H54 (cell line): ENCODE data around the gene ADCK1.

ENCODE experiments used
- DNase-seq: peaks from one replicate; pipeline ENCODE4 v3.0.0; 2011; ENCODE audit warnings: low spot score, mixed read lengths; ENCODE audit not compliant: insufficient read length
- FAIRE-seq: peaks from 3 replicates; lab custom pipeline; 2011; peaks lifted over from hg19 to GRCh38; lab: Jason Lieb, UNC
- POLR2A ChIP-seq: IDR thresholded peaks from 2 replicates; pipeline ENCODE4 v1.6.1; 2011; ENCODE audit warnings: low read depth, mild to moderate bottlenecking, low read length

ADCK1 gene

DNA sequence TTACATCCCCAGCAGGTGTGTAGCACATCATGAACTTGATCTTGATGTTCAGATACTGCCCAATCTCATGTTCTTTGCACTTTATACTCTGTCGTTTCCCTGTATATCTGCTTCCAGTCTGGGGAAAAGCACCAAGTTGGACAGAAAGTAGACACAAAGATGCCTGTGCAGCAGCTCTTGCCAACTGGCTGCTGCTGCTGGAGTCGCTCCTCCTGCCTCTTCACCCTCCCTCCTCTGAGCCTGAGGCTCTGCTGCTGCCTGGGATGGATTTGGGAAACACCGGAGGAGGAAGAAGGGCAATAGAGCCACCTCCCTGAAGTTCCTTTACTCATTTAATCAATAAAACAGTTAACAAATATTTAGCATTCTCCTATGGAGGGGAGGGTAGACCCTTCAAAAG lies 32.4 kb downstream of the ADCK1 start:
- DNase-seq (no peak), FAIRE-seq (no peak)
- TF ChIP-seq POLR2A = no peak

DNA sequence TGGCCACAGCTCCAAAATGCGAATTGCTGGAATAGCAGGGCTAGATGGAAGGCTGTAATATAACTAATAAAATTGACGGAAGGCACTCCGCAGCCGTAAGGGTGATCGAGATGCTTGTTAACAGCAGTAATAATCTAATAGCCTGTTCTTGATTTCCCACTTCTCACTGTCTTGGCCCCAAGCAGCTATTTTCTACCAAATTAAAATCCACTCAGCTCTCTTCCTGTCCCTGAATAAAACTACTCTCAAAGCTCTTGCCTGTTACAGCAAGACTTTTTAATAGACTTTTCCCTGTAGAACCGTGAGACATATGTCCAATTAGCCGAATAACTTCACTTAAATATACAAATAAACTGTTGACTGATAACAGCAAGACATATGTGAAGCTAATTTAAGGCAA lies 38.0 kb downstream of the ADCK1 start:
- FAIRE-seq = no peak
- no peak for DNase-seq
- TF ChIP-seq POLR2A = no peak

DNA sequence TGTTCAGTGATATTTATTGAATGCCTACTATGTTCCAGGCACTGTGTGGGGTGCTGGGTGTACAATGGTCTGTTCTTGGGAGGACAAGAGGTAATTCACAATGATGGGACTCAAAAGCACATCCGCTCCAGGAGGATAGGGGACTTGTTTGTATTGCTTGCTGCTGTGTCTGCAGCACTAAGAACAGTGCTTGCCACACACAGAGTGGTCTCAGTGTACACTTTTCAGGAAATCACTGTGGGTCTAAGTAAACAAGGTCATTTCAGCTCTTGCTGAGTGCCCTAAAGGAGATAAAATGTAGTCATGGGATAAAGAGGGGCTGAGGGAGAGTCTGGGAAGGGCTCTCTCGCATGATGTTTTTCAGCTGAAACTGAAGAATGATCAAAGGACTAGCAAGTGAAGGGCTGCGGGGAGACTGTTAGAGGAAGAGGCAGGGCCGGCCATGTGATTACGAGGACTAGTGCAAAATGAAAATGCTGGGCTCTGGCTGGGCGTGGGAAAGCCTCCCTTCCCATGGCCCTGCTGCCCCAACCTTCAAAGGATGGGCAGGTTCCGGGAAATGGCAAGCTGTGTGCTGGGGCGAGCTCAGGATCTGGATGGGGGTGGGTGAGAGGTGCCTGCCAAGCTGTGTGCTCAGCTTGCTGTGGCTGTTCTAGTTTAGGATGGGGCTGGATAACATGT lies 39.1 kb downstream of the ADCK1 start:
- FAIRE-seq (no peak), DNase-seq (no peak)
- no peak for TF ChIP-seq POLR2A

DNA sequence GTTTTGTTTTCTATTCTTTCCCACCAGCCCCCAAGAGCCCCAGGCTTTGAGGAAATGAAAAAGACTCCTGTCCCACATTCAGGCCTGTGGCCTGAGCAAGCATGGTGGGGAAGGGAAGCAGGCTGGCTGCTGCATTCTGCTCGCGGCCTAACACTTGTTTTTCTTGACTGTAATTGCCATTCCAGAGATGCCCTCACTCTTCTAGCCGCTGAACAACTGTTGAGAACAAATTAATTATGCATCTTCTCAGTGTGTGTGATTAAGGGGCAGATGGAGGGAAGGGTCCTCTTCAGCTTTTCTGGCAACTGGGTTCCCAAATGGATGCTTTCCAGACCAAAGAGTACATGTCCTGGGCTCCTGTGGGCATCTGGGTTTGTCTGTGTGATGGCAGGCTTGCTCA lies 43.3 kb downstream of the ADCK1 start:
- no peak for TF ChIP-seq POLR2A

DNA sequence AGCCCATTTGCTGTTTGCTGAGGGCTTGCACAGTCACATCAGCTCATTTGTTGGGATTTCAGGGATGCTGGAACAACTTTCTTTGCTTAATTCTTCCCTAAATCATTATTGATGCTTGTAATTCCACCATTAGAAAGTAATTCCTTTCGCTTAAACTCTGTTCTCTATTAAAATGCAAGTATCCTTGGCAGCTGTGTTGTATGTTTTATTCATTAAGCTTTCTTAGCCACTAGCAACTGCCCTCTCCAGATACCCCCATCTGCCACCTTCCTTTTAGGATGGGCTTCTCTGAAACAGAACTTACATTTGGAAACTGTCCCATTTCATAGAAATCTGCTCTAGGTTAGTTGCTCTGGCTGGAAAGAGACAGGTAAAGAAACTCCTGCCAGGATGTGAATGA lies 43.7 kb downstream of the ADCK1 start:
- no peak for TF ChIP-seq POLR2A
- FAIRE-seq (no peak), DNase-seq (no peak)

More for the DNA sequence above, 43.3 kb downstream of the ADCK1 start:
- DNase-seq (no peak), FAIRE-seq (no peak)

DNA sequence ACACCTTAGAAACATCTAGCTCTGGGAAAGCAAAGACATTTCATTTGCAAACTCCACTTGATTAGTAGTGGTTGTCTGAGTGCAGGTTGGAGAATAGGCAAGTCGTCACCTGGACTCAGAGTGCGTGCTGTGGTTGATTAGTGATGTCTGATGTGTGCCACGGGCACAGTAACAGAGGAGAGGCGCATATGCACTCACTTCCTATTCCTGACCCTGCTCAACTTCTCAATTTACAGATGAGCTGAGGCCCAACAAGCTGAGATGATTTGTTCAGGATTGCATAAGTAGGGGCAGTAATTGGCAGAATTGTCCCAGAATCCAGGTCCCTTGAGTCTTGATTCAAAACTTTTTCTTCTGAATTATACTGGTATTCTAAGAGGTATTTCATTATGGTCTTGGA lies 44.9 kb downstream of the ADCK1 start:
- FAIRE-seq = no peak
- no peak for TF ChIP-seq POLR2A
- DNase-seq = no peak

DNA sequence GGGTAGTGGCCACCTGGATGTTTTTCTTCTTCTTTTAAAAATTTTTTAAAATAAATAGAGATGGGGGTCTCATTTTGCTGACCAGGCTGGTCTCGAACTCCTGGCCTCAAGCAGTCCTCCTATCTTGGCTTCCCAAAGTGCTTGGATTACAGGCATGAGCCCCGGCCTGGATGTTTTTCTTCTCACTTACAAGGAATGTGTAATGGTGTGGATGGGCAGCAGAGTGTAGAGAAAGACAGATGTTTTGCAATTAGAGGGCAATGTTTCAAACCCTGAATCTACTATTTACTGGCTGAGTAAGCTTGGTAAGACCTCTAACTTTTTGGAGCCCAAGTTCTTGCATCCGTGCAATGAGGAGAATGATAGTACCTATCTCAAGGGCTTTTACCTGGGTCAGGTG lies 48.1 kb downstream of the ADCK1 start:
- FAIRE-seq = no peak
- no peak for TF ChIP-seq POLR2A
- no peak for DNase-seq

DNA sequence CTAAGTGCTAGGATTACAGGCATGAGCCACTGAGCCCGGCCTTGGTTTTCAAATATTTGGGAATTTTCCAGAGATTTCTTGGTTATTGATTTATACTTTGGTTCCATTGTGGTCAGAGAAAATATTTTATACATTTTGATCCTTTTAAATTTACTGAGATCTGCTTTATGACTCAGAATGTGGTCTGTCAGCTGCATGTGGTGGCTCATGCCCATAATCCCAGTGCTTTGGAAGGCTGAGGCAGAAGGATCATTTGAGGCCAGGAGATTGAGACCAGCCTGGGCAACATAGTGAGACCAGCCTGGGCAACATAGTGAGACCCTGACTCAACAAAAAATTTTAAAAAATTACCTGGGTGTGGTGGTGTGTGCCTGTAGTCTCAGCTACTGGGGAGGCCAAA lies 49.8 kb downstream of the ADCK1 start:
- no peak for TF ChIP-seq POLR2A
- FAIRE-seq (no peak), DNase-seq (no peak)

DNA sequence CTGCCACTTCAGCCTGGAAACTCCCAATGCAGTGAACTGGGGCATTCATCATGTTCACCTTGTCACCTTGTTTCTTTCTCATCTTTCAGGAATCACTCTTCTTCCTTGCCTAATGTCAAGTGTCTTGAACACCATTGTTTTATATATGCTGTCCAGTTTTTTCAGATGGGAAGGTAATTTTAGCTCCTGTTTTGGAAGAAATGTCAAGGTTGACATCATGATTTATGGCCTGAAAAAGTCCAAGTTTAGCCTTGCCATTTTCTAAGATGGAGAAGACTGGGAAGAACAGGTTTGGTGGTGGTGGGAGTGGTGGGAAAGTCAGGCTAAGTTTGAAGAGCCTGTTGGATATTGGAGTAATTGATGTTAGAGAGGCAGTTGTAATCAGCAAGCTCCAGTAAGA lies 54.0 kb downstream of the ADCK1 start:
- FAIRE-seq (no peak), DNase-seq (no peak)
- TF ChIP-seq POLR2A = no peak

DNA sequence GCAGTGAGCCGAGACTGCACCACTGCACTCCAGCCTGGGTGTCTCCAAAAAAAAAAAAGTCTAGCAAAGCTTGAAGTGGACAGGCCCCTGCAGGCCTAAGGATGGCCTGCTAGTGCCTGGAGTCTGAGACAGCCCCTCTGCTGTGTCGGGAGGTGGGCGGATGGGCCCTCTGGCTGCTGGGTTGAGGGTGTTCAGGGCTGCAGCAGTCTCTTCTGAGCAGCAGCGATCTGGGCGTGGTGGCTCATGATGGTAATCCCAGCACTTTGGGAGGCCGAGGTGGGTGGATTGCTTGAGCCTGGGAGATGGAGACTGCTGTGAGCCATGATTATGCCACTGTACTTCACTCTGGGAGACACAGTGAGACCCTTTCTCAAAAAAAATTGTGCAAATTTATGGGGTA lies 57.0 kb downstream of the ADCK1 start:
- FAIRE-seq (no peak), DNase-seq (no peak)
- TF ChIP-seq POLR2A = no peak

DNA sequence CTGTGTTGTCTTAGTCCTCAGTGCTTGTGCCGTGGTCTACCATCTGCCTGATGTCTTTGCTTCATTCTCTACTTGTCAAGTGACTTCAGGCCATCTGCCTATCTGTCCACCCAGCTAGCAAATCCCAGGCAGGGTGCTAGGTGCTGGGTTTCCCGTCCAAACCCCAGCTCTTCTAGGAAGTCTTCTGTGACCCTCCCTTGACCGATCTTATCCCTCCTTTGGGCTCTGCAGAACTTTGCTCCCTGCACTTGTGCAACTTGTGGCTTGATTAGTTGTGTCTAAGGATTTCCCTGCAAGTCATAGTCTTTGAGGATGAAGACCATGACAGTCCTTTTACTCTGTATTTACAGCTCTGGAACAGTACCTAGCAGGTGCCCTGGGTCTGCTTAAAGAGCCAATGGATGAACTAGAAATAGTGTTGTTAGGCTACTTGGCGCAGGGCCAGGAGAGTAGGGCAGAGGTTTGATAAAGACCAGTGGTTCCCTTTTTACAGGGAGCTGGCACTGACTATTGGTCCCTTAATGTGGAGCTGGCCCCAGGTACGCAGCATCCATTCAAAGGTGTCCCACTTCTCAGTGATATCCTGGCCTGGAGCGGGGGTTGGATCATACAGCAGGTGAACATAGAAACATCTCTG lies 60.1 kb downstream of the ADCK1 start:
- DNase-seq (no peak), FAIRE-seq (no peak)
- no peak for TF ChIP-seq POLR2A

DNA sequence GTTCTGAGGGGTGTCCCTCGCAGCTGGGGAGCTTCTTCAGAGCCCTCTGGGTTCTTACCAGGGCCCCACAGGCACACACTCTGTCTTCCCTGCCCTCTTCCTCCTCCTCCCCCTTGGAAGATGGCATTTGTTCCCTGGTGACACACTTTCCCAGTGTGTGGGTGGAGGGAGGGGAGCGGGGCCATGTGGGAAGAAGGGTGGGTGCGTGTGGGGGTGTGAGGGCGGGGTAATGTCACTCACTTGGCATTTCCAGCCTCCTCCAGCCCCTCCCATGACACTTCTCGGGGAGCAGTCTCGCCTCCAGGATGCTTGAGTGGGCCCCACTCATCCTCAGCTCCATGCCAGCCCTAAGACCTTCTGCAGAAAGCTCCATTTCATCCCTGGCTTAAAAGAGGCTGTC lies 61.3 kb downstream of the ADCK1 start:
- FAIRE-seq (no peak), DNase-seq (no peak)
- no peak for TF ChIP-seq POLR2A

DNA sequence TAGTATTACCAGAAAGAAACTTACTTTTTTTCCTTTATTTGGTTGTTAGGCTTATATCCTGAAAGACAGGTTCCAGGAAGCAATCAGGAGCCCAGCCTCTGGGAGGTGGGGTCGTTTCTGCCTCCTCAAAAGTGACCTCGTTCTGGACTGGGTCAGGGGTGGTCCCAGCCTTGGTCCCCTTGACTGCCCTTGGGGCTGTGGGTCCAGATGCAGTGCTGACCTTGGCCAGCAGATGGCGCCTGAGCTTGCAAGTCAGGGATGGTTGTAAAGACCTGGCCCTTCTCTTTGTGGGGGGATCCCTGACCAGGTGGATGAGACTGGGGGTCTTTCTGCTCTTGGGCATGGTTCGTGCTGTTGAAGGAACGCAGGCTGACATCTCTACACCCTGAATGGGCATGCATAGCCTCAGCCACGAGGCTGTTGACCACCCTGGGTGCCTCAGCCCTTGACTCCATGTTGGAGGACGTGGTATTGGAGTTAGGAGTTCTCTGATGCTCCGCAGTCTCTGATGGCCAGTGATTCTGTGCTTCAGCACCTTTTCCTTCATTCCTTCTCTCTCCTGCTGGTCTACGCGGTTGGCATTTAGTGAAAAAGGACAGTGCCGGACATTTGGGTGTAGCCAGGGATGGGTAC lies 62.4 kb downstream of the ADCK1 start:
- TF ChIP-seq POLR2A = no peak
- peak; percentile 35 for DNase-seq
- no peak for FAIRE-seq

DNA sequence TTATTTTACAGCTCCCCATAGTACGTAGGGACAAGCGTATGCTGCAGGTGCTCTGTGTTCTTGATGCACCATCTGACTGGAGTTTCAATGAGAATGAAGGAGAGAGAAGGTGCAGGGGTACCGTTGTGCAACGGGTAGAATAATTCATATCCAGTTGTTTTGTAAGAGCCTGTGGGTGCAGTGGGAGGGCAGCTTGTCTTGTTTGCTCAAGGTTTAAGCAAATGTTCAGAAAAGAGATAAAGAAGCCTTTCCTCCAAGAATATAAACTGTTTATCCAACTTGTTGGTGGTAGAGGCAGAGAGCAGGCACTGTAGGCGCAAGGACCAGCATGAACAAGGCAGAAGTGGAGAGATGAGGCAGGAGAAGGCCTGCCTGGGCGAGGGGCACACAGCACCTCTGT lies 64.2 kb downstream of the ADCK1 start:
- FAIRE-seq (no peak), DNase-seq (no peak)
- TF ChIP-seq POLR2A = no peak

DNA sequence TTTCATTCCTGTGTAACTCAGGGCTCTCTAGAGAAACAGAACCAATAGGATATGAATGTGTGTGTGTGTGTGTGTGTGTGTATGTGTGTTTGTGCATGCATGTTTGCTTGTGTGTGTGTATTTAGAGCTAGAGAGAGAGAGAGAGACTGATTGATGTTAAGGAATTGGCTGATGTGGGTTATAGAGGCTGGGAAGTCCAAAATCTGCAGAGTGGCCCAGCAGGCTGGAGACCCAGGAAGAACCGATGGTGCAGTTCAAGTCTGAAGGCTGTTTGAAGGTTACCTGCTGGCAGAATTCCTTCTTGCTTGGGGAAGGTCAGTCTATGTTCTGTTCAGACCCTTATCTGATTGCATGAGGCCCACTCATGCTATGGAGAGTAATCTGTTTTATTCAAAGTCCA lies 64.7 kb downstream of the ADCK1 start:
- no peak for FAIRE-seq
- TF ChIP-seq POLR2A = no peak
- no peak for DNase-seq
